GM21717 (cell line): Measurements from ENCODE around the gene RHOH.

Experiments
- ATAC-seq: cut with Tn5 transposase; IDR thresholded peaks from one replicate; pipeline ENCODE4 v1.9.1; 2021; ENCODE audit warnings: mild to moderate bottlenecking, moderate library complexity; ENCODE audit not compliant: unreplicated experiment

Gene RHOH

GRCh38 chr4:40232610-40233009 lies 35.8 kb downstream of the RHOH start:
- no peak for ATAC-seq

GRCh38 chr4:40233227-40233626 lies 36.4 kb downstream of the RHOH start:
- ATAC-seq: no peak

GRCh38 chr4:40234519-40235039 lies 37.7 kb downstream of the RHOH start:
- ATAC-seq: no peak

GRCh38 chr4:40238008-40238699 lies 41.3 kb downstream of the RHOH start:
- ATAC-seq: no peak

- no peak for ATAC-seq
Observed at GRCh38 chr4:40238700-40239548, 42.1 kb downstream of the RHOH start.

GRCh38 chr4:40240040-40240653 lies 43.3 kb downstream of the RHOH start:
- no peak for ATAC-seq

GRCh38 chr4:40241026-40241425 lies 44.2 kb downstream of the RHOH start:
- ATAC-seq: no peak

- ATAC-seq: no peak
Observed at GRCh38 chr4:40241941-40242340, 45.1 kb downstream of the RHOH start.

- ATAC-seq: no peak
Observed at GRCh38 chr4:40243386-40243948, 46.6 kb downstream of the RHOH start.

- no peak for ATAC-seq
Observed at GRCh38 chr4:40244606-40245005, 47.8 kb downstream of the RHOH start.

- ATAC-seq: no peak
Observed at GRCh38 chr4:40245550-40245949, 48.7 kb downstream of the RHOH start.

- no peak for ATAC-seq
Observed at GRCh38 chr4:40246011-40246900, 49.4 kb downstream of the RHOH start.

- ATAC-seq: no peak
Observed at GRCh38 chr4:40246938-40247337, 50.1 kb downstream of the RHOH start.

- ATAC-seq: no peak
Observed at GRCh38 chr4:40247350-40247749, 50.5 kb downstream of the RHOH start.

- ATAC-seq: no peak
Observed at GRCh38 chr4:40251366-40251765, 54.5 kb downstream of the RHOH start.

- ATAC-seq: no peak
Observed at GRCh38 chr4:40253906-40254305, 57.1 kb downstream of the RHOH start.

- ATAC-seq: no peak
Observed at GRCh38 chr4:40254608-40255392, 58.0 kb downstream of the RHOH start.

GRCh38 chr4:40255393-40256281 lies 58.8 kb downstream of the RHOH start:
- ATAC-seq: no peak

- no peak for ATAC-seq
Observed at GRCh38 chr4:40256329-40256728, 59.5 kb downstream of the RHOH start.
